Right ventricle myocardium superior (tissue), 1 donor: ENCODE measurements around the gene HK3. TPM values are rescaled to one million over a fixed set of nuclear protein-coding genes. Genes with fewer than 3 reads are reported as not detected.
"Not testable (repeated sequence)": the region's sequence is repeated elsewhere in the genome, so short reads cannot be mapped to it uniquely, and the experiment has no call there.

Experiments
- ATAC-seq: fragments of 200-7000 bp; cut with Tn5 transposase; one replicate; pipeline ENCODE4 v1.9.1; 2020; ENCODE audit warnings: mild to moderate bottlenecking; ENCODE audit not compliant: poor library complexity
- DNase-seq: peaks from one replicate; pipeline ENCODE4 v3.0.0-alpha.2; 2020
- intact Hi-C: fragments of 100-400 bp; cut with DNase I; formaldehyde crosslinking; loops from one replicate; pipeline ENCODE4 v1.11.2; 2022
- total RNA-seq: library from RNA; stranded (reverse); fragmentation: NEBNext Ultra II Directional; extraction: Animal tissue kit (Norgen Biotek cat#: 25700); gene quantifications from one replicate; pipeline ENCODE4 v1.2.1, GENCODE V29; 2021
- donor health status: DM: no; HTN: yes; CAD: no; lungs with severe emphysema.

The HK3 gene
- total RNA-seq, 1 donor from 2014 or later, result 7.2 TPM

DNA sequence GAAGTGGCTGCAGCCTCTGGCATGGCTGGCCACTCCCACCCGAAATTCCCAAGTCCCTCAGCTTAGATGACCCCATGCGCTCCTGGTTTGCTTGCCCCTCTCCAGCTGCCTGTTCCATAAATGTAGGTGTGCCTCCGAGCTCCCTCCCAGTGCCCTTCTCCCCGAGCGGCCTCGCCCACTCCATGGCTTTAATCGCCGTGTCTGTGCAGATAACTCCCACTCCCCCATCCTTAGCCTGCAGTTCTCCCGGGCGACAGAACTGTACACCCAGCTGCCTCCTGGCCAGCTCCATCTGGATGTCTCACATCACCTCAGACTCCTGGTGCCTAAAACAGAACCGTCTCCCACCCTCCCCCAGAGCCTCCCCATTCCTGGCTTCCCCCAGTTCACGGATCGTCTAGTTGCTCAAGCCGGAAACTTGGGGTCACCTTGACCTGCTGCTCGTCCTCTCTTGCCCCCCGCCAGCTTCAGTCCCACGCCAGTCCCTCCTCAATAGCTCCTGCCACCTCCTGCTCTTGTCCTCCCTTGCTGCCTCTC, 24.1 kb downstream of the HK3 start:
- DNase-seq (no peak), ATAC-seq (no peak)
- intact Hi-C loops, result no loop called here

DNA sequence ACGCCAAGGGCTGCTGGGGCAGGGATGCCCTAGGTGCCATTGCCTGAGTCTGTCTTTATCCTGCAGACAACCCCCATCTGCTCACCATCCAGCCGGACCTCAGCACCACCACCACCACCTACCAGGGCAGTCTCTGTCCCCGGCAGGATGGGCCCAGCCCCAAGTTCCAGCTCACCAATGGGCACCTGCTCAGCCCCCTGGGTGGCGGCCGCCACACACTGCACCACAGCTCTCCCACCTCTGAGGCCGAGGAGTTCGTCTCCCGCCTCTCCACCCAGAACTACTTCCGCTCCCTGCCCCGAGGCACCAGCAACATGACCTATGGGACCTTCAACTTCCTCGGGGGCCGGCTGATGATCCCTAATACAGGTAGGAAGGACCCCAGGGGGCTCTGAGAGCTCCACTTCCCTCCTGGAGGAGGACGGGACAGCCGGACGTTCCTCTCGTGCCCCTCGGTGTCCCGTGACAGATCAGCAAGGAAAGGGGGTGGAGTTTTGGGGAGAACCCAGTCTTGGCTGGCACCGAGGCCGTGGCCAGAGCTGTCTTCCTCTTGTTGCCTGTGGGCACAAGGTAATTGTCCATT, 24.9 kb downstream of the HK3 start:
- DNase-seq, result no peak
- intact Hi-C loops, result no loop called here
- no peak for ATAC-seq

DNA sequence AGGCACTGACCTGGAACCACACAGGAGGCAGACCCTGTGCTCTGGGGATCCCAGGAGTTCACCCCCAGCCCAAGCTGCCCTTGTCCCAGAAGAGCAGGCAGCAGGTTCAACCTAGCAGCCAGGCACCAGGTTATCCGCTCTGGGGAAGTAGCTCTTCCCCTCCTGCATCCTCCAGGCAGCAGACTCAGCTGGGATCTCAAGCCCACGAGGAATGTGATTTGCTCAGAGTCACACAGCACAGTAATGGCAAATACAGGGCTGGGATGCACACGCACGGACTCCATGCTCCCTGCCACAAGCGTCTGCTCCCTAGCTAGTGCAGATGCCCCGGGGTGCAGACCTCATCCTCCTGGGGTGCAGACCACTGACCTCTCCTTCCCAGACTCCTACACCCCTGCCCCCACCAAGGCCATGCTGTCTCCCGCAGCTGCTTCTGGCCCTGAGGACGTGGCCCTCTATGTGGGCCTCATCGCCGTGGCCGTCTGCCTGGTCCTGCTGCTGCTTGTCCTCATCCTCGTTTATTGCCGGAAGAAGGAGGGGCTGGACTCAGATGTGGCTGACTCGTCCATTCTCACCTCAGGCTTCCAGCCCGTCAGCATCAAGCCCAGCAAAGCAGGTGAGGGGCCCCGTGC, 25.5 kb downstream of the HK3 start:
- no peak for DNase-seq
- intact Hi-C loops, result no loop called here
- no peak for ATAC-seq

DNA sequence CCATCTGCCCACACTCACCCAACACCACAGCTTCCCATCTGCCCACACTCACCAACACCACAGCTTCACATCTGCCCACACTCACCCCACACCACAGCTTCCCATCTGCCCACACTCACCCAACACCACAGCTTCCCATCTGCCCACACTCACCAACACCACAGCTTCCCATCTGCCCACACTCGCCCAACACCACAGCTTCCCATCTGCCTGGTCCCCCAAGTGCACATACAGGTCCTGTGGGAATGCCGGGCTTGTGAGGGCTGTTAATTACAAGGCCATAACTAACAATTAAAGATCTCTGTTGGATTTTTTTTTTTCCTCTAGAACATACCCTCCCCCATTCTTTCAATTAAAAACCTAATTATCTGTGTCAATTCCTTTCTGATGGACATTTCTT, 26.1 kb downstream of the HK3 start:
- intact Hi-C loops, DNase-seq, ATAC-seq: not testable (repeated sequence)

DNA sequence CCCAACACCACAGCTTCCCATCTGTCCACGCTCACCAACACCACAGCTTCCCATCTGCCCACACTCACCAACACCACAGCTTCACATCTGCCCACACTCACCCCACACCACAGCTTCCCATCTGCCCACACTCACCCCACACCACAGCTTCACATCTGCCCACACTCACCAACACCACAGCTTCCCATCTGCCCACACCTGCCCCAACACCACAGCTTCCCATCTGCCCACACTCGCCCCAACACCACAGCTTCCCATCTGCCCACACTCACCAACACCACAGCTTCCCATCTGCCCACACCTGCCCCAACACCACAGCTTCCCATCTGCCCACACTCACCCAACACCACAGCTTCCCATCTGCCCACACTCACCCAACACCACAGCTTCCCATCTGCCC, 26.6 kb downstream of the HK3 start:
- ATAC-seq, intact Hi-C loops, DNase-seq: not testable (repeated sequence)

DNA sequence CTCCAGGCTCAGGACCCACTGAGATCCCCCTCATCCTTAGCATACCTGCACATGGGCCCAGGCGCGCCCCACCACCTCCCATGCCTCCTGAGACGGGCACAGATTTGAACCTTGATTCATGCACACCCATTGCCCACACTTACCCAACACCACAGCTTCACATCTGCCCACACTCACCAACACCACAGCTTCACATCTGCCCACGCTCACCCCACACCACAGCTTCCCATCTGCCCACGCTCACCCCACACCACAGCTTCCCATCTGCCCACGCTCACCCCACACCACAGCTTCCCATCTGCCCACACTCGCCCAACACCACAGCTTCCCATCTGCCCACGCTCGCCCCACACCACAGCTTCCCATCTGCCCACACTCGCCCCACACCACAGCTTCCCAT, 28.5 kb downstream of the HK3 start:
- intact Hi-C loops, ATAC-seq, DNase-seq: not testable (repeated sequence)

DNA sequence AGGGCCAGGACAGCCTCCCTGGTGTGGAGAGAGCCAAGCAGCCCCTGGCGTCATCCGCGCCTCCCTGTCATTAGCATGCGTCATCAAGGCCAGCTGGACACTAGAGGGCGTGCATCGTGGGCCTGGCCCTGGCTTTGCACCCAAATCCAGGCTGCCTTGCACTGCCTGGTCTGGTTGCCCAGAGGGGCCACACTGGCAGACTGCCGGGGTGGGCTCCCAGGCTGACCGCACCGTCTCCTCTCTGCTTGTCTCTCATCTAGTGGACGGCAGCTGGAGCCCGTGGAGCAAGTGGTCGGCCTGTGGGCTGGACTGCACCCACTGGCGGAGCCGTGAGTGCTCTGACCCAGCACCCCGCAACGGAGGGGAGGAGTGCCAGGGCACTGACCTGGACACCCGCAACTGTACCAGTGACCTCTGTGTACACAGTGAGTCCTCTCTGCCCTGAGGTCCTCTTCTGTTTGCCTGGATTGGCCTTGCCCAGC, 29.0 kb downstream of the HK3 start:
- intact Hi-C loops, result no loop called here
- peak; percentile 66 for ATAC-seq

DNA sequence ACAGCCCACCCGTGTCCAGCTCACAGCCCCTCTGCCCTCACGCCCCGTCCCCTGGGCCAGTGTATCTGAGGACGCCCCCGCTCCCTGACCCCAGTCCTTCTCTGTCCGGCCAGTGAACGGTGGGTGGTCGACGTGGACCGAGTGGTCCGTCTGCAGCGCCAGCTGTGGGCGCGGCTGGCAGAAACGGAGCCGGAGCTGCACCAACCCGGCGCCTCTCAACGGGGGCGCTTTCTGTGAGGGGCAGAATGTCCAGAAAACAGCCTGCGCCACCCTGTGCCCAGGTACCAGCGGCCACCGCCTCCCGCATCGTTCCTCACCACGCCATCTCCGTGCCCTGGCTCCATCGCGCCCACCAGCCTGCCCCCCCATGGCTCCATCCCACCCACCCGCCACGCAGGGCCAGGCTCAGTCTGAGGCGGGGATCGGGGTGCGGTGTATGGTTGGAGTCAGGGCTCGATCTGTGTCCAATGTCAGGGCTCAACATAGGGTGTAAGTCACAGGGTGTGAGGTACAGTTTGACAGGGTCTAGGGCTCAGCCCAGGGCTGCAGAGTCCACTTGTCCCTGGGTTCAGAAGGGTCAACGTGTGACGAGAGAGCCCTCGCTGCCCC, 29.5 kb downstream of the HK3 start:
- intact Hi-C loops, result no loop called here
- ATAC-seq, result no peak

More for the DNA sequence above, 29.0 kb downstream of the HK3 start:
- DNase-seq, result no peak

DNA sequence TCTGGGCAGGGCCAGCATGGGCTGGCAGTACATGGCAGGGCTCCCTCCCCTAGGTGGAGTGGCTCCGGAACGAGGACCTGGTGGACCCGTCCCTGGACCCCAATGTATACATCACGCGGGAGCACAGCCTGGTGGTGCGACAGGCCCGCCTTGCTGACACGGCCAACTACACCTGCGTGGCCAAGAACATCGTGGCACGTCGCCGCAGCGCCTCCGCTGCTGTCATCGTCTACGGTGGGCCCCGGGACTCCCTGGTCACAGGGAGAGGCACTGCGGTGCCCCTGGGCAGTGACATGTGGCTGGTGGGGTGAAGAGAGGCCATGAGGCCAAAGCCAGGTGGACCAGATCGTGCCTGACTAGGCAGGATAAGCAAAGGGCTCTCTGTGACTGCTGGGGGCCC, 30.4 kb downstream of the HK3 start:
- ATAC-seq, result no peak
- DNase-seq, result no peak
- intact Hi-C loops, result no loop called here

More for the DNA sequence above, 29.5 kb downstream of the HK3 start:
- no peak for DNase-seq

DNA sequence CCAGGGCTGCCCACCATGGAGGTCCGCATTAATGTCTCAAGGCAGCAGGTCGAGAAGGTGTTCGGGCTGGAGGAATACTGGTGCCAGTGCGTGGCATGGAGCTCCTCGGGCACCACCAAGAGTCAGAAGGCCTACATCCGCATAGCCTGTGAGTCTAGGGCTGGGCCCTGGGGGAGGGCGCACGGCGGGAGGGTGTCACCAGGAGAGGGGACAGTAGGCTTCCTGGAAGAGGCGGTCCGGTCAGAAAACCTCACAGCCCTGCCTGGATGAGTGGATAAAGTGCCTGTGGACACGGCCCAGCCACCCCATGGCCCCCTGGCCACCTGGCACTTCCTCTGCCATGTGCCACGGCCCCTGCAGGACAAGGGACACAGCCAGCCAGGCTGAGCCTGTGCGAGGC, 31.0 kb downstream of the HK3 start:
- DNase-seq (no peak), ATAC-seq (no peak)
- intact Hi-C loops, result no loop called here

DNA sequence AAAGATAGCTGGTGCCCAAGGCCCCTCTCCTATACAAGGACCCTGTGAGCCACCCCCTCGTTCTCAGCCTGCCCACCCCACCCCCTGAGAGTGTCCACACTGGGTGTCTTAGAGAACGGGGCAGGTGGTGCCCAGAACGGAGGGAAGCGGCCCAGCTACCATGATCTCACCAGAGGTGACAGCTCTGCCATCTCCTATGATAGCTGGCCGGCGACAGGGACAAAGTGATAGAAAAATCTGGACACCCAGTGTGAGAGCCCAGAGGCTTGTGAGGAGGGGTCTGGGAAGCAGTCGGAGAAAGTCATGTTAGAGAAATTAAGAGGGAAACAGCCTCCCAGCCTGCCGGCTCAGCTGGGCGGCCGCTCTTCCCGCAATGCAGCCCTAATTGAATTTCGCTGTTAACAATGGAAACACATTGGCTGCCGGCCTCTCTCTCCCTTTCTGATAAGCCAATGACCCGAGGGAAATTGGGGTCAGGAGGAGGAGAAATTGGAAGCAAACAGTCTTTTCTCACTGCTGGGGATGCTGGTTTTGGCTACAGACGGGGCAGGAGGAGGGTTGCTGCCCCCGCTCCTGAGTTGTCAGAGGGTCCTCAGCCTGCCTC, 32.3 kb downstream of the HK3 start:
- ATAC-seq (no peak), DNase-seq (no peak)
- intact Hi-C loops, result no loop called here

DNA sequence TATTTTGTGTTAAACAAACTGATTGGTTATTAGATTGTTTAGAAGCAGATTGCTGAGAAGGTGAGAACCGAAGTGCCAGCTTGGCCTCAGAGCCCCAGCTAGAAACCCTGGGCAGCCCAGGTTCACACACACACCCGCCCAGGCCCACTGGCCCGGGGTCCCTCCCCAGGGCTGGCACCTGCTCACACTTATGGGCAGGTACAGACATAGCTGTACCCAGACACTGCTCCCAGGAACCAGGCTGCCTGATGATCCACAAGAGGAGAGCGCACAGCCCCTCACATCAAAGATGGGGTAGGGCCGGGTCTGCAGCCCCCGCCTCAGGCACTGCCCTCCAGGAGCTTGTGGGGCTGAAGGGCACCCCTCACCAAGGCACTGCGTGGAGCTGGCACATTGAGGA, 33.2 kb downstream of the HK3 start:
- intact Hi-C loops, result no loop called here
- DNase-seq (no peak), ATAC-seq (no peak)

DNA sequence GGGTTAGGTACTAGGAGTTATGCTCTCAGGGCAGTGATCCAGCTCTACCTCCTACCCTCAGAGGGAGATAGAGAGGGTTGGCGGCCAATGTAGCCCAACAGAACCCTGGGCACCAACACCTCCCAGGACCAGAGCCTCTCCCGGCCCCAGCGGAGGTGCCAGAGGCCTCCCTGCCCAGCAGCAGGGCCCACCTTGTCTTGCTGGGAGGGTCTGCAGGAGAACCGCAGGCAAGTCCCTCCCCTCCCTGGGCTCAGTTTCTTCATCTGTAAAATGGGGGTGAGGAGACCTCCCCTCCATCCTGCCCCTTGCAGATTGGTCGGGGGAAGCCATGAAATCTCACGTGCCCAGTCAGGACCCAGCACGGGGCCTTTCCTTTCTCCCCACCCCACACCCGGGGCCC, 34.4 kb downstream of the HK3 start:
- no peak for ATAC-seq
- intact Hi-C loops, result no loop called here
- DNase-seq, result no peak

DNA sequence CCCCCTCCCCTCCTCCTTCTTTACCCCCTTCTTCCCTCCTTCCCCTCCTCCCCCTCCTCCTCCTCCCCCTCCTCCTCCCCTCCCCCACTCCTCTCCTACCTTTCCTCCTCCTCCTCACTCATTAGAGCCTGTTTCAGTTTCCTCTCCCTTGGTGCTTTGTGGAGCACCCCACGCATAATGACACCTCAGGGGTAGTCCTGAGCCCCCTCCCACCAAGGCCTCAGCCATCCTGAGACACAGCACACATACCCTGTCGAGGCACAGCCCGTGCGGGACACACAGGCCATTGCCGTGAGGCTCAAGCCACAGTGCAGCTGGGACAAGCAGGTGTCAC, 35.4 kb downstream of the HK3 start:
- intact Hi-C loops, result no loop called here
- DNase-seq (no peak), ATAC-seq (no peak)

DNA sequence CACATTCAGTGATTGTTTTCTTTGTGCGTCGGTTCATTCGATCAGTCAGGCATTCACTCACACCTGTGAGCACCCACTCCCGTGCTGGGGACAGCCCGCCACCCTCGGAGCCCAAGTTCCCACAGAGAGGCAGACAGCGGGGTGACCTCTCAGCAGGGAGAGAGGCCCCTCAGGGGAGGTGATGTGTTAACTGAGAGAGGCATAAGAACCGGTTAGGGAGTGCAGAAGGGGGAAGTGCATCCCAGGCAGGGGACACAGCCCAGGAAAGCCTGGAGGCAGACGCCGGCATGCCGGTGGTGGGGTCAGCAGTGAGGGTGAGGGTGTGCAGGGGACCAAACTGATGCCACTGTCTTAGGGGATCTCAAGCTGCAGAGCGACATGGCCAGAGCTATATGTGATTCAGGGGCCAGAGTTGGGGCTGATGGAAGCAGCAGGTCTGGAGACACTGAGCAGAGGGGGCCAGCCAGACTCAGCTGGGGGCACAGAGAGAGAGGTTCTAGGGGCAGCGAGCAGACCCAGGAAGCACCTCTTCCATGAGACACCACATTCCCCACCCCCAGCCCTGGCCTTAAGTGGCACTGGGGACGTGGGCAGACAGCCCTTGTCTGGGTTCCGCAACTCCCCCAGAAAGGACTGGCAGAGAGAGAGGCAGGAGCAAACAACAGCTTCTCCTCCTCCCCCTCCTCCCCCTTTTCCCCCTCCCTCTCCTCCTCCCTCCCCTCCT, 35.9 kb downstream of the HK3 start:
- DNase-seq (no peak), ATAC-seq (no peak)
- intact Hi-C loops, result no loop called here

DNA sequence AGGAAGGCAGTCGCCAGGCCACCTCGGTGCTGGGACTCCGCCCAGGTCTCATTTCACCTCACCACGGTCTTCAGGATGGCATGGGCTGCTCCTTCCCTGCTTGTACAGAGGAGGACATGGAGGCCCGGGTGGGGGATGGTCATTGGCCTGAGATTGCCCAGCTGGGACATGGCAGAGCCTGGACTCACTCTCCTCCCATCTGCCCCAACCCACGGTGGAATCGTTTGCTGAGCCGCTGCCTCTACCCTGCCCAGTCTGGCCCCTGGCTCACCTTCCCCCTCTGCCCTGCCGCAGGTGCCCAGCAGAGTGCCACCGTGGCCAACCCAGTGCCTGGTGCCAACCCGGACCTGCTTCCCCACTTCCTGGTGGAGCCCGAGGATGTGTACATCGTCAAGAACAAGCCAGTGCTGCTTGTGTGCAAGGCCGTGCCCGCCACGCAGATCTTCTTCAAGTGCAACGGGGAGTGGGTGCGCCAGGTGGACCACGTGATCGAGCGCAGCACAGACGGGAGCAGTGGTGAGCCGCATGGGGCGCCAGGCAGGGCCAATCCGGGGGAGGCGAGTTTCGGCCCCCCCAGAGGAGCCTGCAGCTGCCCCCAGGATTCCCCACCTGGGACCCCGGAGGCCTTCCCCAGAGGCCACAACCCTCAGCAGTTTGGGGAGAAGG, 36.7 kb downstream of the HK3 start:
- intact Hi-C loops, result no loop called here
- ATAC-seq (no peak), DNase-seq (no peak)

DNA sequence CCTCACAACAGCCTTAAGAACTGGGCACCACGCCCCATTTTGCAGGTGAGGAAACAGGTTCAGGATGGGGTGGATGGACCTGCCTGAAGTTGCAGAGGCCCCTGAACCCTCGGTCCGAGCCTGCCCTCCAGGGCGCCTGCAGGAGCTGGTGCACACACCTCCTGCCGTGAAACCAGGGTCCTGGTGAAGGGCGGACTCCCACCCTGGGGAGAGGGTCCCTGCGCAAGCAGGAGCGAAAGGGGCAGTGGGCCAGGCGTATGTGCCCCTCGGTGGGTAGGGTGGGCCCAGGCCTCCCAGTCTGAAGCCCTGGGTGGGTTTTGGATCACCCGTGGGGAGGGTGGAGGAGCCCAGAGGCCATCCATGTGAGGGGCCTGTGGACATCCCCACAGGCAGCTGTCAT, 37.9 kb downstream of the HK3 start:
- ATAC-seq, result no peak
- intact Hi-C loops, result no loop called here
- DNase-seq, result no peak

DNA sequence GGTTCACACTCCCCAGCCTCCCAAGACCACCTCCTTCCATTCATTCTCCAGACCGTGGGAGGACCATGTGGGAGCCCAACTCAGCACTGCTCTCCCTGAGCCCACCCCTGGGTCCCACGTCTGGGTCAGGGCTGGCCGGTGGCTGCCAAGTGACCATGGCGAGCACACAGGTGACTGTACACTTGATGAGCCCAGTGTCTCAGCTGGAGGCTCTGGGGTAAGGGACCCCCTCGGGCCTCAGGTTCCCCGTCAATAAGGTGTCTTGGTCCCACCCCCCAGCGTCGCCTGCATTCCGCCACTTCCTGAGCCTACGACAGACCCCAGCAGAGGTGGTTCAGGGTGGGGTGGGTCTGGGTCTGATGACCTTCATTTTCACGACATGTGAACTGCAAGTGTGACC, 38.8 kb downstream of the HK3 start:
- no peak for DNase-seq
- no peak for ATAC-seq
- intact Hi-C loops, result no loop called here

DNA sequence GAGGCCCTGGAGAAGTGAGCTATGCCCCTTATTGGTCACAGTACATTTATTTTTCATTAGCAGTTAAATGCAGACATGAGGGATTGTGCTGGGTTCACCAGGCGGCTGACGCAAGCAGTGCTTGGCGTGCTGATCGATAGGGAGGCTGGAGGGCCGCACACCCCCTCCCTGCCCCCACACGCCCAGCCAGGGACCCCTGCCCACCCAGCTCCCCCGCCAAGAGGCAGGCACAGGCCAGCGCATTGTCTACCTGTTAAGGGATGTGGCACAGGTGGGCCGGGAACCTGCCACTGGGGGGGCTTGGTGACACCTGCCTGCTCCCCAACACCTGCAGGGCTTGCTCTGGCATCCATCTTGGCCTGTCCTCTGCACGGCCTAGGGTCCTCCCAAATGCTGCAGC, 39.2 kb downstream of the HK3 start:
- DNase-seq (no peak), ATAC-seq (no peak)
- intact Hi-C loops, result no loop called here
